Upper lobe of left lung (tissue), 4 donors: ENCODE measurements around the gene SSBP3.

Experiments used
- POLR2A ChIP-seq, 4 donors: fragments of 450-650 bp; IDR thresholded peaks; one replicate each; pipeline ENCODE4 v1.5.1; 2016 to 2017; ENCODE audit warnings: antibody characterized with exemption in 4 of 4, mild to moderate bottlenecking in 2 of 4
- TF ChIP-seq, protein P1 (sequence below), 6 experiments: fragments of 450-650 bp in 4 of 6; fragments of 200-600 bp in 2 of 6; sonication (generic) in 2 of 6; IDR thresholded peaks; one replicate each; pipeline ENCODE4 v1.5.1; 2016 to 2019; ENCODE audit warnings: antibody characterized with exemption in 6 of 6

DNA sequence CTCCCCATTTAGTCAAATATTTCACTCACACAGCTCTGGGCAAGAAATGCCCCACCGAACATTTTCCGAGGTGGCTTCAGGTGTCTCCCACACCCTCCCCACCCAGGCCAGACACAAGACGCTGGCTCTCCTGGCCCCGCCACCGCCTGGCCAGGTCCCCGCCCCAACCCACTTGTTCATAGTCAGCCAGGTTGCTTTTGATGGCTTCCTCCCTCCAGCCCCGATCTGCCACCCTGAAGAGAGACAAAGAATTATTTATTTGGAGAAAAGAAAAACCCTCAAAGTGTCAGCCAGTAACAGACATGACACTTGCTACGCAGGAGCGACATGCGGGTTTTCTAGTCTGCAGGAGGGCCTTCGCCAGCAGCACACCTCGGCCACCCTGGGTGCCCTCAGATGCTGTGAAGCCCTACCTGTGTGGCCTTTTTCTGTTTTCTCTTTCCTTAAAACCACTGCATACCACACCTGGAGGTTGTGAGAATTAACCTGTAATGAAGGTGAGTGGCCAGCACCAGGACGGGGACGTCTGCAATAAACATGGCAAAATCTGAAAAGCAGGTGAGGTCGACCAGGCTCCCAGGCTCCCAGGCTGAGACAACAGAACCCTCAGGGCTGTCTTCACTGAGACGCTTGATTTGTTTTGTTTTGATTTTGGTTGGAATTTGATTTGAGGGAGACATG is 27.2 kb downstream of the SSBP3 start:
- TF ChIP-seq POLR2A (IDR thresholded peaks at IDR 0.05): no peak
- TF ChIP-seq, protein P1, sequence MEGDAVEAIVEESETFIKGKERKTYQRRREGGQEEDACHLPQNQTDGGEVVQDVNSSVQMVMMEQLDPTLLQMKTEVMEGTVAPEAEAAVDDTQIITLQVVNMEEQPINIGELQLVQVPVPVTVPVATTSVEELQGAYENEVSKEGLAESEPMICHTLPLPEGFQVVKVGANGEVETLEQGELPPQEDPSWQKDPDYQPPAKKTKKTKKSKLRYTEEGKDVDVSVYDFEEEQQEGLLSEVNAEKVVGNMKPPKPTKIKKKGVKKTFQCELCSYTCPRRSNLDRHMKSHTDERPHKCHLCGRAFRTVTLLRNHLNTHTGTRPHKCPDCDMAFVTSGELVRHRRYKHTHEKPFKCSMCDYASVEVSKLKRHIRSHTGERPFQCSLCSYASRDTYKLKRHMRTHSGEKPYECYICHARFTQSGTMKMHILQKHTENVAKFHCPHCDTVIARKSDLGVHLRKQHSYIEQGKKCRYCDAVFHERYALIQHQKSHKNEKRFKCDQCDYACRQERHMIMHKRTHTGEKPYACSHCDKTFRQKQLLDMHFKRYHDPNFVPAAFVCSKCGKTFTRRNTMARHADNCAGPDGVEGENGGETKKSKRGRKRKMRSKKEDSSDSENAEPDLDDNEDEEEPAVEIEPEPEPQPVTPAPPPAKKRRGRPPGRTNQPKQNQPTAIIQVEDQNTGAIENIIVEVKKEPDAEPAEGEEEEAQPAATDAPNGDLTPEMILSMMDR (IDR thresholded peaks at IDR 0.05): no peak
